Ishikawa (cell line): ENCODE results near the gene C4orf17.

Experiments used
- EP300 ChIP-seq: IDR thresholded peaks from 2 replicates; pipeline ENCODE4 v1.6.1; 2012; ENCODE audit warnings: borderline replicate concordance
- RAD21 ChIP-seq: IDR thresholded peaks from 2 replicates; pipeline ENCODE4 v1.6.1; 2012; ENCODE audit warnings: low read depth
- YY1 ChIP-seq: IDR thresholded peaks from 2 replicates; pipeline ENCODE4 v1.6.1; 2012; ENCODE audit warnings: low read depth

DNA sequence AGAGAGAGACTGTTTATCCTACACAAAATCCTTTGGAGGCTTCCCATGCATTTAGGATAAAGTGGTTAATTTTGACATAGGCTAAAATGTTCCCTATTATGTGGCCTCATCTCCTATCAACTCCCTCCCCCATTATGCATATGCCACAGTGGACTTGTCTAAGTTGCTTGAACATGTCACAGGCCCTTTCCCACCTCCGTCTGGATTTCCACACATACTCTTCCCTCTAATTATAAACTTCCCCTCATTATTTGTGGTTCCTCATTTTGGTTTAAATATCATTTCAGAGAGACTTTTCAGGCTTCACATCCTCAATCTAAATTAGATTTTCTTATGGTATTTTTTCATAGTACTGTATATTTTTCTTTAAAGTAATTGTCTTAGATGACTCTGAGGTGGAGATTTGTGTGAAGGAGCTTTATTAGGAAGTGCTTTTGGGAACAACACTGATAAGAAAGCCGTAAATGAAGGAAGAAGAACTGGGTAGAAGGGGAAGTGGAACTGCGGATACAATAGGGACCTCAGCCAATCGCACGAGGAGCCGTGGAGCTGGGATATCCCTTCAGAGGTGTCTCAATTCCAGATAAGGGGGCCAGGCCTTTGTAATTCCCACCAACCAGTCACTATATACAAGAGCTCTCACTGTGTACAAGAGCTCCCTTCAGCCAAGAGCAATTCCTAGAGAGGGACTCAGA is 7.9 kb downstream of the C4orf17 start:
- TF ChIP-seq EP300 (no peak), YY1 (no peak), RAD21 (no peak)
